DND-41 (cell line): ENCODE results near the gene CAP1.

Experiments
- ATAC-seq: fragments of 200-7000 bp; cut with Tn5 transposase; 3 replicates; pipeline ENCODE4 v1.9.1; 2021; ENCODE audit warnings: low read depth; ENCODE audit not compliant: insufficient read depth
- DNase-seq: peaks from one replicate; pipeline ENCODE4 v3.0.0-alpha.2; 2020
- H2AFZ ChIP-seq: 2 replicates; pipeline ENCODE4 v1.6.0; 2012; ENCODE audit warnings: low read depth, low read length
- H3K27ac ChIP-seq: 2 replicates; pipeline ENCODE4 v1.5.1; 2012; ENCODE audit warnings: low read length, inconsistent platforms
- H3K27me3 ChIP-seq: fragments of 200-600 bp; sonication (generic); 2 replicates; pipeline ENCODE4 v1.6.0; 2012; ENCODE audit warnings: low read length, mild to moderate bottlenecking, inconsistent platforms; ENCODE audit not compliant: insufficient read depth, poor library complexity
- H3K36me3 ChIP-seq: 2 replicates; pipeline ENCODE4 v1.5.1; 2012; ENCODE audit warnings: low read length, inconsistent platforms; ENCODE audit not compliant: insufficient read depth
- H3K4me1 ChIP-seq: 2 replicates; pipeline ENCODE4 v1.5.1; 2012; ENCODE audit warnings: mild to moderate bottlenecking, low read length; ENCODE audit not compliant: insufficient read depth
- H3K4me2 ChIP-seq: 2 replicates; pipeline ENCODE4 v1.6.0; 2012; ENCODE audit warnings: mild to moderate bottlenecking, moderate library complexity, low read length, inconsistent platforms; ENCODE audit not compliant: insufficient read depth
- H3K4me3 ChIP-seq, 2 experiments: fragments of 200-600 bp in 1 of 2; shearing (Covaris generic) in 1 of 2; 2 replicates each; pipeline ENCODE4 v1.5.1; 2012 to 2016; ENCODE audit warnings: inconsistent platforms in 2 of 2, low read length in 2 of 2, mild to moderate bottlenecking in 2 of 2, low read depth in 1 of 2, moderate library complexity in 1 of 2
- H3K79me2 ChIP-seq: 2 replicates; pipeline ENCODE4 v1.6.0; 2012; ENCODE audit warnings: low read length, inconsistent platforms; ENCODE audit not compliant: insufficient read depth
- H3K9ac ChIP-seq: 2 replicates; pipeline ENCODE4 v1.6.0; 2012; ENCODE audit warnings: low read depth, mild to moderate bottlenecking, inconsistent platforms, low read length, moderate library complexity
- H3K9me3 ChIP-seq: 2 replicates; pipeline ENCODE4 v1.5.1; 2012; ENCODE audit warnings: low read length, moderate library complexity, mild to moderate bottlenecking, inconsistent platforms; ENCODE audit not compliant: insufficient read depth, severe bottlenecking
- H4K20me1 ChIP-seq: 2 replicates; pipeline ENCODE4 v1.6.0; 2012; ENCODE audit warnings: low read length; ENCODE audit not compliant: insufficient read depth
- EZH2 ChIP-seq: IDR thresholded peaks from 3 replicates; pipeline ENCODE4 v1.6.1; 2012; ENCODE audit warnings: borderline replicate concordance, low read depth, mild to moderate bottlenecking, moderate library complexity, low read length, inconsistent platforms; ENCODE audit not compliant: severe bottlenecking
- TF ChIP-seq, protein P1 (sequence below): IDR thresholded peaks from 2 replicates; pipeline ENCODE4 v1.5.1; 2012; ENCODE audit warnings: borderline replicate concordance, low read length, moderate library complexity, mild to moderate bottlenecking; ENCODE audit not compliant: poor library complexity, severe bottlenecking; ENCODE audit errors: extremely low read depth

The CAP1 gene

GRCh38 chr1:40067023-40067422, 26.5 kb downstream of the CAP1 start:
- H3K9me3 ChIP-seq, result no peaks in the 10 kb centered on the region
- H3K4me1 ChIP-seq, result no peaks in the 10 kb centered on the region
- no peaks in the 10 kb centered on the region for H3K79me2 ChIP-seq
- no peak for DNase-seq
- H4K20me1 ChIP-seq, result no peaks in the 10 kb centered on the region; the same call in 1 of the 2 replicates
- H2AFZ ChIP-seq, result no peak overlapping the region
- ATAC-seq, result no peak
- H3K27ac ChIP-seq, result peak overlapping the region; percentile 31; the same call in 1 of the 2 replicates
- H3K36me3 ChIP-seq, result peaks cover 93% of the 10 kb centered on the region
- TF ChIP-seq, protein P1, sequence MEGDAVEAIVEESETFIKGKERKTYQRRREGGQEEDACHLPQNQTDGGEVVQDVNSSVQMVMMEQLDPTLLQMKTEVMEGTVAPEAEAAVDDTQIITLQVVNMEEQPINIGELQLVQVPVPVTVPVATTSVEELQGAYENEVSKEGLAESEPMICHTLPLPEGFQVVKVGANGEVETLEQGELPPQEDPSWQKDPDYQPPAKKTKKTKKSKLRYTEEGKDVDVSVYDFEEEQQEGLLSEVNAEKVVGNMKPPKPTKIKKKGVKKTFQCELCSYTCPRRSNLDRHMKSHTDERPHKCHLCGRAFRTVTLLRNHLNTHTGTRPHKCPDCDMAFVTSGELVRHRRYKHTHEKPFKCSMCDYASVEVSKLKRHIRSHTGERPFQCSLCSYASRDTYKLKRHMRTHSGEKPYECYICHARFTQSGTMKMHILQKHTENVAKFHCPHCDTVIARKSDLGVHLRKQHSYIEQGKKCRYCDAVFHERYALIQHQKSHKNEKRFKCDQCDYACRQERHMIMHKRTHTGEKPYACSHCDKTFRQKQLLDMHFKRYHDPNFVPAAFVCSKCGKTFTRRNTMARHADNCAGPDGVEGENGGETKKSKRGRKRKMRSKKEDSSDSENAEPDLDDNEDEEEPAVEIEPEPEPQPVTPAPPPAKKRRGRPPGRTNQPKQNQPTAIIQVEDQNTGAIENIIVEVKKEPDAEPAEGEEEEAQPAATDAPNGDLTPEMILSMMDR, result no peak
- TF ChIP-seq EZH2, result no peak
- H3K4me3 ChIP-seq, result no peak overlapping the region
- H3K27me3 ChIP-seq, result no peaks in the 10 kb centered on the region
- H3K9ac ChIP-seq, result no peak overlapping the region
- no peak overlapping the region for H3K4me2 ChIP-seq

DNA sequence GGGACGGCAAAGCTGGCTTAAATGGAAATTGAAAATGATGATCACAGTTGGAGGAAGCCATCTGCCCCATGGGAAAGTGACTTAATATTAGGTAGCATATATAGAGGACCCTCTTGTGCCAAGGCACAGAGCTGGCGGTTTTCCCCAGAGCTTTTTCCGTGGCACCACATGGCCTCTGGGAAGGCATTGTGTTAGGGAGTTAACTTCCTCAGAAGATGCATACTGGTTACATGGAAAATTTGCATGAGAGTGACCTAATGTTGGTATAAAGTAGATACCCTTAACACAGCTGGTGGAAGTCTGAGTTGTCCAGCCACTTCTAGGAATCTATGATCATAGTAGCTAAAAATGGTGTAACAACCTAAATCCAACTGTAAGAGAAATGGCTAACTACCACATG, 27.3 kb downstream of the CAP1 start:
- Histone ChIP-seq H3K4me3 (no peak overlapping the region), H3K36me3 (peaks cover 93% of the 10 kb centered on the region), H3K4me1 (no peaks in the 10 kb centered on the region), H3K27ac (no peak overlapping the region), H3K9me3 (no peaks in the 10 kb centered on the region), H3K4me2 (no peak overlapping the region), H3K9ac (no peak overlapping the region), H3K27me3 (no peaks in the 10 kb centered on the region), H4K20me1 (no peaks in the 10 kb centered on the region; the same call in 1 of the 2 replicates), H3K79me2 (no peaks in the 10 kb centered on the region), H2AFZ (no peak overlapping the region)
- DNase-seq (no peak), ATAC-seq (no peak)
- no peak for TF ChIP-seq EZH2
- TF ChIP-seq, protein P1, result no peak

GRCh38 chr1:40072142-40072541, 31.6 kb downstream of the CAP1 start:
- DNase-seq (no peak), ATAC-seq (no peak)
- Histone ChIP-seq H3K9me3 (no peaks in the 10 kb centered on the region), H4K20me1 (no peaks in the 10 kb centered on the region; the same call in 1 of the 2 replicates), H3K27ac (no peak overlapping the region), H3K4me1 (no peaks in the 10 kb centered on the region), H3K27me3 (no peaks in the 10 kb centered on the region), H2AFZ (no peak overlapping the region), H3K4me3 (no peak overlapping the region), H3K4me2 (no peak overlapping the region), H3K79me2 (no peaks in the 10 kb centered on the region), H3K36me3 (peaks cover 84% of the 10 kb centered on the region), H3K9ac (no peak overlapping the region)
- no peak for TF ChIP-seq EZH2
- TF ChIP-seq, protein P1, result no peak

GRCh38 chr1:40073062-40073461, 32.5 kb downstream of the CAP1 start:
- no peak overlapping the region for H3K9ac ChIP-seq

More at GRCh38 chr1:40073062-40073461, 32.5 kb downstream of the CAP1 start:
- H3K4me2 ChIP-seq, result no peak overlapping the region
- no peaks in the 10 kb centered on the region for H3K4me1 ChIP-seq
- no peak for TF ChIP-seq EZH2
- TF ChIP-seq, protein P1, result no peak
- H3K27ac ChIP-seq, result no peak overlapping the region
- no peaks in the 10 kb centered on the region for H3K27me3 ChIP-seq
- H3K9me3 ChIP-seq, result no peaks in the 10 kb centered on the region
- ATAC-seq (no peak), DNase-seq (no peak)
- H3K4me3 ChIP-seq, result no peak overlapping the region
- H4K20me1 ChIP-seq, result no peaks in the 10 kb centered on the region; the same call in 1 of the 2 replicates
- no peak overlapping the region for H2AFZ ChIP-seq
- H3K36me3 ChIP-seq, result peaks cover 84% of the 10 kb centered on the region
- H3K79me2 ChIP-seq, result no peaks in the 10 kb centered on the region
